Coronary artery (tissue), 2 donors: Measurements from ENCODE around the gene ZNF324B.
"Not testable (repeated sequence)": the region's sequence is repeated elsewhere in the genome, so short reads cannot be mapped to it uniquely, and the experiment has no call there.

ENCODE experiments used
- DNase-seq: peaks from one replicate; pipeline ENCODE4 v3.0.0-alpha.2; 2017; ENCODE audit warnings: low spot score
- H3K27ac ChIP-seq, 2 donors: fragments of 200-600 bp; sonication (generic); one replicate each; pipeline ENCODE4 v1.5.1; 2016 to 2019
- H3K4me3 ChIP-seq: fragments of 200-600 bp; sonication (generic); 2 replicates; pipeline ENCODE4 v1.5.1; 2016; ENCODE audit warnings: mild to moderate bottlenecking, moderate library complexity
- CTCF ChIP-seq: fragments of 200-600 bp; sonication (generic); IDR thresholded peaks from one replicate; pipeline ENCODE4 v1.5.1; 2019; ENCODE audit warnings: antibody characterized with exemption

Gene ZNF324B

GRCh38 chr19:58483776-58484175, 32.4 kb downstream of the ZNF324B start:
- DNase-seq: no peak
- TF ChIP-seq CTCF: no peak
- Histone ChIP-seq H3K4me3 (no peak overlapping the region), H3K27ac (peak overlapping the region in 1 of 2 donors; percentile 36)

GRCh38 chr19:58484349-58484748, 32.9 kb downstream of the ZNF324B start:
- H3K4me3 ChIP-seq, H3K27ac ChIP-seq, DNase-seq: not testable (repeated sequence)

- no peak for TF ChIP-seq CTCF
- no peak for DNase-seq
- H3K27ac ChIP-seq: no peak overlapping the region
- H3K4me3 ChIP-seq: no peak overlapping the region
Observed at GRCh38 chr19:58491393-58491792, 40.0 kb downstream of the ZNF324B start.

GRCh38 chr19:58492265-58492664, 40.8 kb downstream of the ZNF324B start:
- no peak overlapping the region for H3K27ac ChIP-seq
- H3K4me3 ChIP-seq: no peak overlapping the region
- DNase-seq: no peak
- no peak for TF ChIP-seq CTCF

- Histone ChIP-seq H3K4me3 (no peak overlapping the region), H3K27ac (no peak overlapping the region)
- no peak for TF ChIP-seq CTCF
- no peak for DNase-seq
Observed at GRCh38 chr19:58497634-58498170, 46.3 kb downstream of the ZNF324B start.

GRCh38 chr19:58498316-58499020, 47.0 kb downstream of the ZNF324B start:
- peak overlapping the region in 1 of 2 donors; percentile 24 for H3K27ac ChIP-seq
- no peak for DNase-seq
- peak overlapping the region; percentile 77 for H3K4me3 ChIP-seq
- no peak for TF ChIP-seq CTCF

- TF ChIP-seq CTCF: no peak
- DNase-seq: peak; percentile 99
- peak overlapping the region; percentile 70 to 85 for H3K27ac ChIP-seq
- peak overlapping the region; percentile 77 for H3K4me3 ChIP-seq
Observed at GRCh38 chr19:58499021-58499927, 47.9 kb downstream of the ZNF324B start.
